ENCODE results near the gene GALNT6.

GALNT6 gene
- total RNA-seq, result 14.6 reads per million, percentile 40 among the genes with 10 or more reads in this experiment

- DNase-seq, result peak; percentile 63
Observed at GRCh38 chr12:51391283-51392123, at the start of gene GALNT6. TSS of gene GALNT6 (minus strand) at chr12:51391406. CDS start at chr12:51379781, 11,625 bp downstream.

- no peak for DNase-seq
Observed at GRCh38 chr12:51439330-51439729, 48.1 kb upstream of the GALNT6 start.

- no peak for DNase-seq
Observed at GRCh38 chr12:51437431-51437830, 46.2 kb upstream of the GALNT6 start.

GRCh38 chr12:51434305-51434704, 43.1 kb upstream of the GALNT6 start:
- no peak for DNase-seq

GRCh38 chr12:51432921-51433320, 41.7 kb upstream of the GALNT6 start:
- no peak for DNase-seq

- DNase-seq, result no peak
Observed at GRCh38 chr12:51430196-51430895, 39.1 kb upstream of the GALNT6 start.

GRCh38 chr12:51429700-51430099, 38.5 kb upstream of the GALNT6 start:
- no peak for DNase-seq

- DNase-seq, result no peak
Observed at GRCh38 chr12:51428256-51428655, 37.0 kb upstream of the GALNT6 start.

- DNase-seq, result peak; percentile 58
Observed at GRCh38 chr12:51424662-51425539, 33.7 kb upstream of the GALNT6 start, which contains the start of gene SLC4A8. TSS of gene SLC4A8 (plus strand) at chr12:51424831. CDS start at chr12:51424988, 157 bp downstream.

GRCh38 chr12:51424094-51424661, 33.0 kb upstream of the GALNT6 start:
- no peak for DNase-seq

- peak; percentile 11 for DNase-seq
Observed at GRCh38 chr12:51421266-51421884, 30.2 kb upstream of the GALNT6 start.

GRCh38 chr12:51419425-51420193, 28.4 kb upstream of the GALNT6 start:
- no peak for DNase-seq

- DNase-seq, result no peak
Observed at GRCh38 chr12:51417826-51418225, 26.6 kb upstream of the GALNT6 start.

GRCh38 chr12:51415931-51416330, 24.7 kb upstream of the GALNT6 start:
- no peak for DNase-seq

- DNase-seq, result no peak
Observed at GRCh38 chr12:51413791-51414190, 22.6 kb upstream of the GALNT6 start.

- no peak for DNase-seq
Observed at GRCh38 chr12:51413149-51413548, 21.9 kb upstream of the GALNT6 start.

GRCh38 chr12:51409846-51410245, 18.6 kb upstream of the GALNT6 start:
- no peak for DNase-seq

- no peak for DNase-seq
Observed at GRCh38 chr12:51407604-51408003, 16.4 kb upstream of the GALNT6 start.

GRCh38 chr12:51406859-51407258, 15.7 kb upstream of the GALNT6 start:
- DNase-seq, result no peak

- DNase-seq, result no peak
Observed at GRCh38 chr12:51406290-51406689, 15.1 kb upstream of the GALNT6 start.

GRCh38 chr12:51405801-51406207, 14.6 kb upstream of the GALNT6 start:
- DNase-seq, result no peak

Measured in effector CD4-positive, alpha-beta T cell (primary cell).